Stimulated activated CD4-positive, alpha-beta T cell treated with anti-CD3 and anti-CD28 coated beads, TNF-alpha, amount 100 ng/mL, for 24 hours (primary cell): Measurements from ENCODE around the gene STPG1.

Experiments
- DNase-seq, 3 experiments: peaks; one replicate each; pipeline ENCODE4 v3.0.0-alpha.2; 2020; ENCODE audit warnings: low read depth in 3 of 3

The STPG1 gene

DNA sequence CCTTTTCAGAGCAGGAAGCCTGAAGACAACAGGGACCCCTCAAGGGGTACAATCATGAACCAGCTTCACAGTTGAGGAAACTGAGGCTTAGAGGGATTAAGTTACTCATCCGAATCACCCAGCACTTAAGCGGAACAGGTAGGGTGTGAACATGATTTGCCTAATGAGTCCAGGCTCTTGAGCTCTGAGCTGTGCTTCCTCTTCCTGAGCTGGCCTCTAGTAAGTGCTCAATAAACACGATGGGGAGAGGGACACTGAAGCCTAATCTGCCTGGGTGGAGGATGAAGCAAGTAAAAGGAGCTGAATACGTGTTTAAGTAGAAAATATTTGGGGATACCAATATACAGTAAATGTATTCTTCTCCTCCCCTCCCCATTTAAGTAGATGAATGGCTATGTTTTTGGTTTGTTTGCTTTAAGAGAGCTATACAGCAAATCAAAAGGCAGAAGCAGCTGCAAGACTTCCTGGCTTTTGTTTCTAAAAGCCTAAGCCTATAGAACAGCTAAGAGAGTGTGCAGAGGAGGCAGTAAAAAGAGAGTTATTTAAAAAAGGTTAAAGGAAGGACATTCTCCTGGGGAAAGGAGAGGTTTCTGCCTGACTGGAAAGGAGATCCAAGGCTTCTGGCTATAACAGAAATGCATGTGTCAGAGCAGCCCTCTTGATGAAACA lies 20.5 kb downstream of the STPG1 start:
- no peak for DNase-seq

DNA sequence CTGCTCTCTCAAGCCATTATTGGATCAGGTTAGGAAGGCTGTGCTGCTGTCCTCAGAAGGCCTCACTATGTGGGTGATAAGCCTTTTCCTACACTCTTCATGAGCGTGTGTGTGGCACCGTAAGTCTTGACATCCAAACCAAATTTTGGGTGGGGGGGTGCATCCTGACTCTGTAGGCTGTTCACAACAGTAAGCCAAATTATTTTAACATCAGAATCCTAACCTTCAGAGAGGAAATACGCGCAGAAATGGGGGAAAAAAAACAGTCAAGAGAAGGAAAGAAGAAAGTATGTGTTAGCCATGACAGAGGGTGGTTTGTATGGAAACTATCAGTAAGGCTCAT lies 21.0 kb downstream of the STPG1 start:
- DNase-seq: no peak

DNA sequence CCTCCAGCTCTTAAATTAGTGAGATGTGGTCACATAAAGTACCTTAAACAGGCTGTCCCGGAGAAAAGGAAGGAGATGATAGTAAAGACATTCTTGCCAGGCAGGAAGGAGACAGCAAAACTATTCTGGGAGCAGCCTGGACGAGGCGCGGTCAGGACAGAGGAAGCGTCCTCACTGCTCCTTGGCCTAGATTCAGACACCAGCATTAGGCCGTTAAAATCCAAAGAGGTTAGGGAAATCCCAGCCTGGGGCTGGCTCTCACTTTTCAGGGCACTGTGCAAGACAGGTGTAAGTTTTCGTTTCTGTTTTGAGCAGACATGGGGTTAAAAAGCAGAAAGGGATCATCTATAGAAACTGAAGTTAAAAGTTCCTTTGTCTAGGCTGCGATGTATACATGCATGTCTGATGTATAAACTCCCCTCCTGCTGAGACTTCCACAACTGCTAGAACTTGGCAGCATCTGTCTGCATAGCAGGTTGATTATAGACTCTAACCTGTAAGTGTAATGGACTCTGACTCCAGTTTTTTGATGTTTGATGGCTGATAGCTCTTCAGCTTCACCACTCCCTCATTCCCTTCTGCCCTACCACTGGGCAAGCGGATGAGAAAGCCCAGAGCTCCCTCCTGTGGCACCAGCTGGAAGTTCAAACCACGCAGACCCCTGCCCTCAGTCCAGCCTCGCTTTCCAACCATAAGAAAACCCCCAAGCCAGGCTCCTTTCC lies 21.5 kb downstream of the STPG1 start:
- peak in 1 of 3 experiments; percentile 61 for DNase-seq

DNA sequence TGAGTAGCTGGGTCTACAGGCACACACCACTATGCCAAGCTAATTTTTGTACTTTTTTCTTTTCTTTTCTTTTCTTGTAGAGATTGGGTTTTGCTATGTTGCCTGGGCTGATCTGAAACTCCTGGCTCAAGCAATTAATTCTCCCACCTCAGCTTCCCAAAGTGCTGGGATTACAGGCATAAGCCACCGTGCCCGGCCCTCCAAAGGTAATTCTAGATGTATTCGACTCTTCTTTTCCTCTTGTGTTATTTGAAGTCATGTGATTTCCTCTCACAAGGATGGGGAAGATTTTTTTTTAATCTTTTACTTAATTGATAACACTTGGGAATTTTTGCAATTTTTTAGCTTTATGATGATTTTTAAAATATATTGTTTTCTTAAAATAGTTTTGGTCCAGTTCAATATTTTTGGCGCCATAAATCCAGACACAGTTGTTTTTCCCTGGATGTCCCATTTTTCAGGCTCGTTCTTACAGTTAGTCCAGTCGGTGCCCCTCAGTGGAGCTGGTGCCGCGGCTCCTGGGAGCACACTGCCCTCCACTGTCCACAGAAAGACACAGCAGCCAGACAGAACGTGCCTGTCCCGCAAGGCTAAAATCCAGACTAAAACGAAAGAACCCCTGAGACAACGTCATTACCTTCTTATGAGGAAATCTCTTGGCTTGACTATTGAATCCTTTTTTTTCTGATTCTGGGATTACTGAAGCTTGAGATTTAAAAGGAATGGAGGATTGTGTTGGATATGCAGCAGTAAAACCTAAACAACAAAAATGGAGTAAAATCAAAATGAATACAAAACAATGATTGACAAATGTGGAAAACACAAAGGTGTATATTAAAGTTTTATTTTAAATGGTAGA lies 22.4 kb downstream of the STPG1 start:
- peak; percentile 48 to 64 (median 49) for DNase-seq

DNA sequence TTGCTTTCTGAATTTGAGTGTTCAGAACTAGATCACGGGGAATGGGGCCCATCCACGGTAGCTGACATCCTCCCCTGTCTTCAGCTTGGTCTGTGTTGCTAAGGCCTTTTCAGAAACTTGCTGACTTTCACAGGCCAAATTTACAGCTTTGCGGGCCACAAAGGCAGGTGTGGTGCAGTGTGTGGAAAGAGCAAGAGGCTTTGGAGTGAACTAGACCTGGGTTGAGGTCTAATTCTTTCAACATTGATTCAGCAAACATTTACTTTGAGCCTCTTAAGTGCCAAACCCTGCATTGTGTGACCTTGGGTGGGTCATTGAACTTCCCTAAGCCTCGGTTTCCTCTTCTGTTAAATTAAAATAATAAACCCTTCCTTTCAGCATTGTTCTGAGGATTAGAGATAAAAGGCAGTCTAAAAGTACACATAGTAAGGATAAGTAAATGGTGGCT lies 24.3 kb downstream of the STPG1 start:
- no peak for DNase-seq

DNA sequence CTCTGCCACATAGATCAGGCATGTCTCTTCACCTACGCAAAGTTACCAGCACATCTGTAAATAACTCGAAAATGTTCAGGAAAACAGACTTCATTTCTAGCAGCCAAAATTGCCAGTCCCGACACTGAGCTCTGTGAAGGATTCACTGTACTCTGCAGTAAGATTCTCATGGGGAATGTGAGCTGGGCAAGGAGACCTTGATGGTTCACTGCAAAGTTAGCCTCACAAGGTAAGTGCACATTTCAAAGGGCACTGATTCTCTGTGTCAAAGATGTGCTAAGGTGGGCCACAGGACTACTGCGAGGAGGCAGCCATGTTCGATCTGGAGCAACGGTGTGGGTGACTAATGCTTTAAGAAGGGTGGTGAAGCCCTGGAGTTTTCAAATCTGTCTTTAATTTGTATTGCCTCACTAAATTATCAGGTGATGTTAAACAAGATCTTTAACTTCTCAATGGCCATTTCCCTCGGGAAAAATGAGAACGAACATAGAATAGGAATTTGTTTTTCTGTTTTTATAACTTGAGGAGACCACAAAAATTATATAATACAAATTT lies 25.2 kb downstream of the STPG1 start:
- DNase-seq: no peak

DNA sequence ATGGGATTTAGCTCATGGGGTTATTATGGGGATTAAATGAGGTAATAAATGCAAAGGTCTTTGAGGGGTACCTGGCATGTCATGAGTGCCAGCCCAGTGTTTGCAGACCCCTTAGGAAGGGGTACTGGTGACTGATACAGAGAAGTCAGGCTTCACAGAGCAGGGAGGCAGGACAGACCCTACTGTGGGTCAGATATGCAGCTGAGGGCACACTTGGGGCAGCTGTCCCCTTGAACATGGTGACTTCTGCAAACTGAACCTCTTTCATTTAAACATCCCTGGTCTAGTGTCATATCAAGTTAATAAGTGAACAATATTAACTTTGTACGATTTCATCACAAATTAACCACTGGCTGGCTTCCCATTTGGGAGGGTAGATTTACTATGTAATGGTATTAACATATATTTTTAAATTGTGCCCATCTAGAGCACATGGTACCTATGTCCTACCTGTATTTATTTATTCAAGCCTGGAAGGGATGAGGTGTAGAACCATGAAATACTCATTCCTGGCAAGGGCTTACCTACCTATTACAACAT lies 25.9 kb downstream of the STPG1 start:
- DNase-seq: no peak

DNA sequence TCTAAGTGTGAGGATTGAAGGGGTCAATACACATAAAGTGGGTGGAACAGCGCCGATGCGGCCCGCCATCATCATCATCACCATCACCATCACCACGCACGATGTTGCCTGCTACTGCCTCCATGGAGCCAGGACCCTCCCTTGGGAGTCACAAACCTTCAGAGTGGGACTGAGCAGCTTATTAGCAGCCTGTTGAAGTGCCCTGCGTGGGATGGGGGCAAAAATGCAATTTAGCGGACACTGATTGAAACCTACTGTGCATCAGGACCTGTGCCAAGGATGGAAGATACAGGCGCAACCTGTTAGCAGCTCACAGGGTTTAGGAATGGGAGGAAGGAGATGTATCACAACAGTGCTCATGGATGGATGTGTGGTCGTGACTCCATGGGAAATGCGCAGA lies 26.7 kb downstream of the STPG1 start:
- DNase-seq: no peak

DNA sequence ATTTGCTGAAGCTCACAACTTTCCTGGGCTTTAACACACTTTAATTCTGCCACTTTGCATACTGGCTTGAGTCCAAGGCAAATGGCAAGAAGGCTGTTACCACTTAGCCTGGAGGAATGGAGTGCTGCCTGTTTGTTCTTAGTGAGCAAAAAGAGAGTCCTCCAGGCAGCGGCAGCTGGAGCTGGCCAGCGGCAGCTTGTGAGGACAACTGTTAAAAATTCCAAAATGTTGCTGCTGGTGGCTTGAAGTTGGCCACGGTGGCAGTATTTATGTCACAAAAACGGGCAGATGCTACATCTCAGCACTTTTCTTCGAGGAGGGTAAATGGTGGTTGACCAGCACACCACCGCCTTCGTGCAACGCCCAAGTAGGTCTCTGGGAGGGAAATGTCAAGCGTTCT lies 27.3 kb downstream of the STPG1 start:
- DNase-seq: no peak

DNA sequence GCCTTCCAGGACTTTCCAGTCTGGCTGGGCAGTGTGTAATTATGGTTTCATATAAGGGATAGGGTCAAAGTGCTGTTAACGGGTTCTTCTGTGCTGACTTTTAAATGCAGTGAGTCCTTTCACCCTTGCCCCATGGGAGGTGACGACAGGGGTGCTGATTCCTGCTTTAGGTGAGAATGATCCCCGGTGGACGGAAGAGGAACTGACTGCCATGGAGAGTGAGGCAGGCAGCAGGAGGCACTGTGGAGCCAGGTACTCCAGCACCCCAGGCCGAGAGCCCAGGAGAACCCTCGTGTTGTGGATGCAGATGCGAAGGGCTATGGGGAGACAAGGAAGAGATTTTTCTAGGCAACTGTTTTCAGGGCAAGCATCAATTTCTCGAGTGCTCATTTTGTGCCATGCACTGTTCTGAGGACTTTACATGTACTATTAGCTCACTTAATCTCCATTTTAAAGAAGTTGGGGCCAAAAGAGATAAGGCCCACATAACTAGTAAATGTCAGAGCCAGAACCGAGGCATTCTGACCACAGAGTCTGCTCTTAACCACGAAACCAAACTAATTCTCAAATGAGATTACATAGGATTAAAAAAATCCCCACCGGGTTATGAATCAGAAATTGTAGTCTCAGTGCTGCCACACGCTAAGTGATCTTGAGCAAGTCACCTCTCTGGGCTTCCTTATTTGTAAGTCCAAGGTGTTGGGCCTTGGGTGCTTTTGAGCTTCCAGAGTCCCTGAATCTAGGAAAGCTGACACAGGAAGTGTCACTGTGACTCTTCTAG lies 28.2 kb downstream of the STPG1 start:
- peak in 1 of 3 experiments; percentile 28 for DNase-seq

DNA sequence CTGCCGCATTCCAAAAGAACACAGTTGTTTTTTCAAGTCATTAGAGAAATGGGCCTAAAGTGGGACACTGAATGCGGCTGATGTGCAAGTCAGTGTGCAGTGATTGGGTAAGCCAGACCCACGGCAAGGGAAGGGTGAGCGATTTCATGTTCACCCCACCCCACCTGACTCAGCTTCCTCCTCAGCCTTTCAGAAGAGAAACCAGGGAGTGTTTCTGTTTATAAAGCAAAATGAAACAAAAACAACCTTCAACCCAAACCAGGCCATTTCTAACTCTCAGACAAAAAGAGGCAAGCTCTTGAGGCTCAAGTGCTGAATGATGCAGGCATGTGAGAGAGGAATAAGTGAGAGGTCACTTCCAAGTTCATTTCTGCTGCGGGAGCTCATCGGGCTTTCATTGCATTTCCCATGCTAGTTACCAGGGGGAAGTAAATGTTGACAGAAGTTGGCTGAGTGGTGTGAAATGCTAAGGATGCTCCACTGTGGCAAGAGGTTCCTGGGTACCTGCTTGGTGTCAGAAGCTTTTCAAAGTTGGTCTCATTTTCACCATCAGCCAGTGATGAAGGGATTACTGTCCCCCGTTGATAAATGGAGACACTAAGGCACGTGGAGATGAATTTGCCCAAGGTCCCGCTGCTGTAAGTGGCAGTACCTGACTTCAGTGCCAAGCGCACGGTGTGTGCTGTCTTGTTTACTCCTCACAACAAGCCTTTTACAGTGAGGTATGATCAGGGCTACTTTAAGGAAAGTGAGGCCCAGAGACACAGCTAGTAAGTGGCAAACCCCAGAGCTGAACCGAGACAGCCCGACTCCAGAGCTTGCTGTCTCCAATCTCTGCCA lies 29.1 kb downstream of the STPG1 start:
- DNase-seq: peak in 1 of 3 experiments; percentile 46

DNA sequence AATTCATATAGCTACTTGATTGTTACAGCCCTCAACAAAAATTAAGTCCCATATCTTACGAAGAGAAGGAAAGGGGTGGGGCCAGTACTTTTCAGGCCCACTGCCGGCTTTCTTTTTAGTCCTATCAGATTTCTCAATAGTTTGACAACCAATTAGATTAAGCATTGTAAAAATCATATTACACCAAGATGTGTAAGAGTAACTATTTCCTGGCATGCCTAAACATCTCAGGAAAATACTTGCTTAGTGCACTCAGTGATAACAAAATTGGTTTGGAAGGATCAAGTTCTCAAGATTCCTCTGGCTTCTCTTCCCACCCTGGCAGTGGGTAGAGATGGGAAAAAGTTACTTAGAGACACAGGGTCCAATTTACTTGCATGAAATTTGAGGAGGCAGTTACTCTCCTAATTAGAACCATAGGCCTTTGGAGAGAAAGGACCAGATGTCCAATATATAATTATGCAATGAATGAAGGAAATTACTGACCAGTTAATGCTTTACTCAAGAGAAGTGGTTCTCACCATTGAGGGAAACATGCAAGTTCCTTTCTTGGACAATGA lies 30.1 kb downstream of the STPG1 start:
- no peak for DNase-seq

DNA sequence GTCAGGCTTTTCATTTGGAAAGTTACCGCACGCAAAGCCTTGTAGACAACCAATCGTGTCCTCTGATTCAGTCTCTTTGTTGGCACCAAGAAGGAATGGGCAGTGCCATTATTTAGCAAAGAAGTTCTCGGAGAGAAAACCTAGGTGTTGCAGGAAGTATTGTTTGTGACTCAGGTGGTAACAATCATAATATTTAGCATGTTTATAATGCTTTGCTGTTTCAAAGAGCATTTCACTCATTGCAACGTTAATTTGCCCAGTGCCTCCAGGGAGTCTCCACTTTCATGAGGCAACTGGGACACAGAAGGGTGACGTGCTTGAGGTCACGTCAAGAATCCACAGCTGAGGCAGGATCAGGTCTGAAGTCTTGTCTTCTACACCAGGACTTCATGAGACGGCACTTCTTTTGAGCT lies 31.4 kb downstream of the STPG1 start:
- no peak for DNase-seq

DNA sequence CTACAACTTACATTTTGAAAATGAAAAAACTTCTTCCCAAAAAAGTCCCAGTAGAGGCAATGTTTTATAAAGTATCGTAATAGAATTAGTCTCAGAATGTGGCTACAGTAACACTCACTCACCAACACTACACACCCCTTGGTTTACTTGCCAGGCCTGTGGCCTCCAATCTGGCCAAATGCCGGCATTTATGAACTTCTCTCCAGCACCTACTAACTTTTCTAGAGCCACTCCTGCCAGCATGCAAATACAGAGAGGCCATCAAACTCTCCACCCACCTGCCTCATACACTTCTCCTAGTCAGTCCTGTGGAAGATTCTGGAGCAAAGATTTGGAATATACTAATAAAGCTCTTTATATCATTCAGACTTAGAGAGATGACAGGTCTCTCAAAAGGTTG lies 32.3 kb downstream of the STPG1 start:
- DNase-seq: no peak

DNA sequence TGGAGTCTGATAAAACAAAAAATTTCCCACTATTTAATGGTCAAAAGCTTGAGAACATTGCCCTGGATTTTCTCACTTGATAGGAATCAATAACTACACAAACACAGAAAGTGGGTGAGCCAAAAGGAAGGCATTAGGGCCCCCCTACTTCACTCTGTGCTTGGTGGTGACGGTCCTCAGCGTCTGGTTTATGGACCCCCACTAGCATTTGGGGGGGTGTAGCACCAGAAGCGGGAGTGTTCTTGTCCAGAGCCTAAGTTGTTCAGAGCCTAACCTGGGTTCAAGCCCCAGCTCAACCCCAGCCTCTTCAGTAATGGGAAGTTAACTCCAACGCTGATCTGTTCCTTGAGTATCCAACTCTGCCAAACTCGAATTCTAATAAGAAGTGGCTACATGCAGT lies 33.1 kb downstream of the STPG1 start:
- DNase-seq: no peak

DNA sequence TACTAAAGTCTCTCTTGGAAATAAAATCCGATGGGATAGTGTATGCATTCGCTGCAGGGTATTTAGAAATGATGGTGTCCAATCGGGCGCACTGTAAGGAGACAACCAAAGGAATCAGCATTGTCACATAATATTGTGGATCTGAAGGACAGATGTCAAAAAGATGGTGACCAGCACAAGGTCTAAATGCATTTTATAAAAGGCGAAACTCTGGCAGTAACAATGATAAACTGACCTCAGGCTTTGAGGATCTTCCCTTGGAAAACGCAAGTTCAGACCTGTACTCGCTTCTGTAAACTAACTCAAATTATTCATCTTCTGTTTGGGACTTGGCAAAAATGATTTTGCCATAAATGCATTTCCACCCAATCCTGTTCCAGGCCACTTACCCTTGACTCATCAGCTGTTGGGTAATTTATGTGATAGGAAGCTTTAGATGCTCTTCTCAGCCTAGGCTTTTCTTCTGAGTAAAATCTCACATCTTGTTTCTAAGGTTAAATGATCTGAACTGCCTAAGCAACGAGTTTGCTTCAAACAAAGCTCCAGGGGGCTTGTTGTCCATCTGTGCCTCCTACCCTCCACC lies 33.8 kb downstream of the STPG1 start:
- DNase-seq: no peak

DNA sequence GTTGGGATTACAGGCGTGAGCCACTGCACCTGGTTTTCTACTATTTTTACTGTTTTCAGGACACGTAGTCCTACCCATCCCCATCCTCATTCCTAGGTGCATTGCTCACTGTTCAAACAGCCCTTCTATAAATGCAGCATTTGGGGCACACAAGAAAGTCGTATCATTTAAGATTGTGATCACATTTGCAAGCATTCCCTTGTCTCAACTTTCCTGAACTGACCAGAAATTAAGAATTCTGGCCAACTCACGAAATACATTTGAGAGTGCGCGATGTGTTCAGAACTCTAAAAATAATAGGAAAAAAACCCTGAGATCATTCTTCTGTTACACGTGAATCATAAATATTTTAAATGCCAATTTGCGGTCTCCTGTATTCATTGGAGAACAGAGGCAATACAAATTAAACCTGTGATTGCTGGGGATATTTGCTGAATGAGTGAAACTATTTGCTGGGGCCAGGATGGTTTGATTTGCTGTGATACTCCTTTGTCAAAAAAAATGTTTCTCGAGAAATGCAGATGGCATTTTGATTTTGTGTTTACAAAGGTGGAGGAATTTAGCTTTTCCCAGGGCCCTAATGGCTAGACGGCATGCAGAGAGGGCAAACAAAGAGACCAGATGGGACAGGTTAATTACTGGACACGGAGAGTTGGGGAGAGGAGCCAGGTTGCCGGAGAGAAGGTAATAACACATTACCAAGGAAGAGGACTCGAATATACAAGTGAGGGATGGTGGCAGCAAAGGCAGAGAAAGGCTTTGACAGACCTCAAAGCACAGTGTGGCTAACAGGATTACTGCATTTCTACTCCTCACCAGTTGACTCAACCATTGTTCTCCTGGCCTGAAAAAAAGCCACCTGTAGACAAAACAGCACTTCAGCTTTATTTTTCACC lies 38.4 kb downstream of the STPG1 start:
- DNase-seq: no peak

DNA sequence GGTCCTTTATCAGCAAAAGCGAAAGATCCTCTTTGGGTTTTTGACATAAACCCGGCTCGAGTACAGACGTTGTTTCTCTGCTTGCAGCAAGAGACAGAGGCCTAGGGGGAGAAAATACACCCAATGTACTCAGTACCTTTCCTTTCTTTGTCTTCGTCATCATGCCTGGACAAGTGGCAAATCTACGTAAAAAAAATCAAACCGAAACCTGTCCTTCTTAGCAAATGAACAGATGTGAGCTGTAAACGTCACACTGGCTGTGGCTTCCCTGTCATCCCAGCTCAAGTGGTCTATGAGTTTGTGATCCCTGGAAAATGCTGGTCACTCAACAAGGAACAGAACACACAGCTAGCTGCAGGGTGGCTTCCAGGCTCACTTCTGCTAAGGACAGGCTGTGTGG lies 39.9 kb downstream of the STPG1 start:
- DNase-seq: no peak

DNA sequence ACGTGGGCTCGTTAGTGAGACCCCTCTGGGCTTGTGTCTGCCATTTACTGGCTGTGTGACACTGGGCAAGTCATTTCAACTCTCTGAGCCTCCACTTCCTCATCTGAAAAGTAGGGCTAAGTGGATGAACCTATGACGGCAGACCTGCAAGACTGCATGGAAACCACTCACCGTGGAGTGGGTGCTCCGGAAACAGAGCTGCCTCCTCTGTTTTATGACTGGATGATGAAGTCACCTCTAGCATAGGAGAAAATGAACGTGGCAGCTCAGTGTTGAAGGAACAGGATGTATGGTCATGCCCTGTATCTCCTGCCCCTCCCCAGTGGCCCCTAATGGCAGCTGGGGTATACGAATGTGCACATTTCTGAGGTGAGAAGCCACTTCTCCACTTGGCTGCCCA lies 40.5 kb downstream of the STPG1 start:
- DNase-seq: no peak
